GM23338 (cell line): ENCODE results near the gene SPG7. TPM values are rescaled to one million over a fixed set of nuclear protein-coding genes. Genes with fewer than 3 reads are reported as not detected.

Experiments
- ATAC-seq: fragments of 200-7000 bp; cut with Tn5 transposase; 3 replicates; pipeline ENCODE4 v1.9.1; 2020
- DNase-seq: peaks from one replicate; pipeline ENCODE4 v3.0.0-alpha.2; 2015; ENCODE audit warnings: low spot score
- H2AFZ ChIP-seq: fragments of 200-600 bp; sonication (generic); 2 replicates; pipeline ENCODE4 v1.8.0; 2016; ENCODE audit warnings: antibody characterized with exemption, mild to moderate bottlenecking, moderate library complexity
- H3F3A ChIP-seq: fragments of 200-600 bp; sonication (generic); replicated peaks from 2 replicates; pipeline ENCODE4 v1.8.0; 2017; ENCODE audit warnings: antibody characterized with exemption, mixed run types, low read depth
- H3K27ac ChIP-seq: fragments of 200-600 bp; sonication (generic); 2 replicates; pipeline ENCODE4 v1.6.1; 2016; ENCODE audit warnings: low read depth
- H3K27me3 ChIP-seq: fragments of 200-600 bp; sonication (generic); 2 replicates; pipeline ENCODE4 v1.8.0; 2016; ENCODE audit warnings: mild to moderate bottlenecking, mixed run types, moderate library complexity; ENCODE audit not compliant: insufficient read depth
- H3K36me3 ChIP-seq: fragments of 200-600 bp; sonication (generic); 2 replicates; pipeline ENCODE4 v1.8.0; 2016; ENCODE audit warnings: mild to moderate bottlenecking; ENCODE audit not compliant: insufficient read depth
- H3K4me1 ChIP-seq: fragments of 200-600 bp; sonication (generic); 2 replicates; pipeline ENCODE4 v1.8.0; 2016; ENCODE audit warnings: mild to moderate bottlenecking, moderate library complexity; ENCODE audit not compliant: insufficient read depth
- H3K4me2 ChIP-seq: fragments of 200-600 bp; sonication (generic); 2 replicates; pipeline ENCODE4 v1.7.1; 2017; ENCODE audit warnings: mixed run types
- H3K4me3 ChIP-seq: fragments of 200-600 bp; sonication (generic); 2 replicates; pipeline ENCODE4 v1.6.1; 2016; ENCODE audit warnings: mixed run types
- H3K79me2 ChIP-seq: fragments of 200-600 bp; sonication (generic); replicated peaks from 2 replicates; pipeline ENCODE4 v1.8.0; 2017; ENCODE audit warnings: mild to moderate bottlenecking; ENCODE audit not compliant: insufficient read depth
- H3K9me2 ChIP-seq: fragments of 200-600 bp; sonication (generic); 2 replicates; pipeline ENCODE4 v1.8.0; 2017; ENCODE audit not compliant: insufficient read depth
- H4K20me1 ChIP-seq: fragments of 200-600 bp; sonication (generic); replicated peaks from 2 replicates; pipeline ENCODE4 v1.8.0; 2017; ENCODE audit warnings: mild to moderate bottlenecking; ENCODE audit not compliant: insufficient read depth
- H3K27ac Mint-ChIP-seq: 2 replicates; pipeline ENCODE4 v1.8.0; 2020; ENCODE audit warnings: inconsistent platforms, mild to moderate bottlenecking, moderate library complexity, mixed read lengths
- H3K27me3 Mint-ChIP-seq: 3 replicates; pipeline ENCODE4 v1.8.0; 2022; ENCODE audit warnings: low read depth, mild to moderate bottlenecking, moderate library complexity, mixed read lengths, inconsistent platforms; ENCODE audit not compliant: insufficient read depth, poor library complexity
- H3K36me3 Mint-ChIP-seq: 3 replicates; pipeline ENCODE4 v1.8.0; 2021; ENCODE audit warnings: low read depth, mild to moderate bottlenecking, inconsistent platforms, moderate library complexity, mixed read lengths
- H3K4me1 Mint-ChIP-seq: 3 replicates; pipeline ENCODE4 v1.8.0; 2020; ENCODE audit warnings: mild to moderate bottlenecking, inconsistent platforms, mixed read lengths
- H3K4me3 Mint-ChIP-seq: 3 replicates; pipeline ENCODE4 v1.8.0; 2021; ENCODE audit warnings: moderate library complexity, mild to moderate bottlenecking, inconsistent platforms, mixed read lengths
- H3K9me3 Mint-ChIP-seq: 3 replicates; pipeline ENCODE4 v1.8.0; 2020; ENCODE audit warnings: moderate library complexity, mild to moderate bottlenecking, inconsistent platforms, mixed read lengths
- CREB1 ChIP-seq: fragments of 250-450 bp; sonication (Bioruptor Pico); IDR thresholded peaks from 2 replicates; pipeline ENCODE4 v1.5.0; 2020; ENCODE audit warnings: low read depth, mild to moderate bottlenecking, moderate library complexity
- CTCF ChIP-seq, 2 experiments: fragments of 200-600 bp in 1 of 2; sonication (generic) in 1 of 2; conservative IDR thresholded peaks; 2 replicates each; pipeline versions ENCODE4 v1.5.1 to v1.6.1; 2016 to 2017; ENCODE audit warnings: antibody characterized with exemption in 2 of 2, low read depth in 2 of 2, mild to moderate bottlenecking in 2 of 2, moderate library complexity in 1 of 2
- ETS1 ChIP-seq: IDR thresholded peaks from 2 replicates; pipeline ENCODE4 v1.6.1; 2016; ENCODE audit warnings: antibody characterized with exemption
- EZH2phosphoT487 ChIP-seq: fragments of 200-600 bp; sonication (generic); IDR thresholded peaks from one replicate; pipeline ENCODE4 v1.8.1; 2018; ENCODE audit warnings: antibody characterized with exemption; ENCODE audit not compliant: unreplicated experiment
- NANOG ChIP-seq: IDR thresholded peaks from 2 replicates; pipeline ENCODE4 v1.6.1; 2016; ENCODE audit warnings: antibody characterized with exemption, borderline replicate concordance
- ZNF114 ChIP-seq: fragments of 250-450 bp; sonication (Bioruptor Pico); IDR thresholded peaks from 2 replicates; pipeline ENCODE4 v1.5.0; 2020; ENCODE audit warnings: mild to moderate bottlenecking, moderate library complexity
- ZNF331 ChIP-seq: fragments of 250-450 bp; sonication (Bioruptor Pico); IDR thresholded peaks from 2 replicates; pipeline ENCODE4 v1.5.0; 2020; ENCODE audit warnings: low read depth, mild to moderate bottlenecking, moderate library complexity
- polyA plus RNA-seq: library from polyadenylated mRNA; unstranded; fragments of >200 nt; fragmentation: Nextera tagmentation; extraction: Ambion mirVana; gene quantifications from 2 replicates; pipeline ENCODE4 v1.2.1, GENCODE V29; 2016
- total RNA-seq: library from RNA; depleted of rRNA; stranded (reverse); fragments of >200 nt; shearing (Covaris generic); gene quantifications from 2 replicates; pipeline ENCODE4 v1.2.3, GENCODE V29; 2014

The SPG7 gene
- total and polyA plus RNA-seq, 2 experiments from 2014 or later = 77.1 to 267 TPM

- H3K9me2 ChIP-seq = no peaks in the 10 kb centered on the region
- peaks cover 13% of the 10 kb centered on the region for H3K27me3 Mint-ChIP-seq
- H3K4me3 ChIP-seq = no peak overlapping the region
- H3K9me3 Mint-ChIP-seq = no peaks in the 10 kb centered on the region
- no peak overlapping the region for H3K4me2 ChIP-seq
- no peaks in the 10 kb centered on the region; the same call in none of the 2 replicates for H3K79me2 ChIP-seq
- no peak for TF ChIP-seq ETS1
- TF ChIP-seq CTCF (conservative IDR thresholded peaks at IDR 0.05; ENCODE audit: low read depth in 2 of 2) = peak in 1 of 2 experiments; percentile 17; a peak in 1 of 4 replicates
- H3K36me3 Mint-ChIP-seq = no peaks in the 10 kb centered on the region
- H3K4me3 Mint-ChIP-seq = no peak overlapping the region
- peaks cover 6% of the 10 kb centered on the region; the same call in 1 of the 2 replicates for H3K27me3 ChIP-seq
- H3K27ac Mint-ChIP-seq = no peak overlapping the region
- ATAC-seq (no peak), DNase-seq (no peak)
- H4K20me1 ChIP-seq = no peaks in the 10 kb centered on the region; the same call in none of the 2 replicates
- H3K4me1 Mint-ChIP-seq = peaks cover 4% of the 10 kb centered on the region; the same call in 2 of the 3 replicates
- peaks cover 4% of the 10 kb centered on the region; the same call in 1 of the 2 replicates for H3F3A ChIP-seq
- peaks cover 5% of the 10 kb centered on the region for H3K4me1 ChIP-seq
- no peak overlapping the region for H2AFZ ChIP-seq
- H3K27ac ChIP-seq = no peak overlapping the region
- no peaks in the 10 kb centered on the region for H3K36me3 ChIP-seq
These were observed 5.9 kb upstream of the SPG7 start for GRCh38 chr16:89502081-89502843.

GRCh38 chr16:89504091-89504490 is 4.1 kb upstream of the SPG7 start:
- H3K4me3 Mint-ChIP-seq = no peak overlapping the region

More at GRCh38 chr16:89504091-89504490, 4.1 kb upstream of the SPG7 start:
- ATAC-seq (no peak), DNase-seq (no peak)
- Histone ChIP-seq H3K9me2 (no peaks in the 10 kb centered on the region), H3F3A (peaks cover 6% of the 10 kb centered on the region; the same call in 1 of the 2 replicates), H3K27me3 (peaks cover 7% of the 10 kb centered on the region; the same call in 1 of the 2 replicates), H3K36me3 (no peaks in the 10 kb centered on the region), H4K20me1 (no peaks in the 10 kb centered on the region; the same call in 1 of the 2 replicates), H3K4me2 (no peak overlapping the region), H3K27ac (no peak overlapping the region), H3K4me3 (no peak overlapping the region), H3K4me1 (peaks cover 7% of the 10 kb centered on the region), H3K79me2 (peaks cover 6% of the 10 kb centered on the region), H2AFZ (no peak overlapping the region)
- TF ChIP-seq ZNF331 (no peak), ZNF114 (CRISPR knock-in tag) (no peak), EZH2phosphoT487 (no peak), CTCF (conservative IDR thresholded peaks at IDR 0.05; ENCODE audit: low read depth in 2 of 2) (no peak), CREB1 (no peak), NANOG (no peak)
- peaks cover 4% of the 10 kb centered on the region; the same call in 2 of the 3 replicates for H3K4me1 Mint-ChIP-seq
- peaks cover 13% of the 10 kb centered on the region for H3K27me3 Mint-ChIP-seq
- no peaks in the 10 kb centered on the region for H3K36me3 Mint-ChIP-seq
- H3K9me3 Mint-ChIP-seq = no peaks in the 10 kb centered on the region
- H3K27ac Mint-ChIP-seq = no peak overlapping the region
